Adipose tissue (tissue), 3 donors: ENCODE data around the gene NHLH2. TPM values are rescaled to one million over a fixed set of nuclear protein-coding genes. Genes with fewer than 3 reads are reported as not detected.

Source experiments
- H3K27ac ChIP-seq: one replicate; pipeline ENCODE4 v1.5.1; 2013; ENCODE audit warnings: low read depth, low read length
- WGBS, 3 donors: extraction: QIAGEN DNeasy Blood & Tissue Kit; methylation state at CpG; one replicate each; pipeline ENCODE4 v1.1.7; 2013; 5-methylcytosine and 5-hydroxymethylcytosine counted together
- polyA plus RNA-seq, 3 donors: library from polyadenylated mRNA; stranded (reverse); fragments of 200-250 nt; gene quantifications; one replicate each; pipeline ENCODE4 v1.2.3, GENCODE V29; 2013
- donor health status: healthy with polysubstance abuse.
- donor health status: Bipolar disorder and iron deficiency.
- donor health status: healthy.

The NHLH2 gene
- polyA plus RNA-seq, 3 donors, result 0.02 TPM; not detected in 2

DNA sequence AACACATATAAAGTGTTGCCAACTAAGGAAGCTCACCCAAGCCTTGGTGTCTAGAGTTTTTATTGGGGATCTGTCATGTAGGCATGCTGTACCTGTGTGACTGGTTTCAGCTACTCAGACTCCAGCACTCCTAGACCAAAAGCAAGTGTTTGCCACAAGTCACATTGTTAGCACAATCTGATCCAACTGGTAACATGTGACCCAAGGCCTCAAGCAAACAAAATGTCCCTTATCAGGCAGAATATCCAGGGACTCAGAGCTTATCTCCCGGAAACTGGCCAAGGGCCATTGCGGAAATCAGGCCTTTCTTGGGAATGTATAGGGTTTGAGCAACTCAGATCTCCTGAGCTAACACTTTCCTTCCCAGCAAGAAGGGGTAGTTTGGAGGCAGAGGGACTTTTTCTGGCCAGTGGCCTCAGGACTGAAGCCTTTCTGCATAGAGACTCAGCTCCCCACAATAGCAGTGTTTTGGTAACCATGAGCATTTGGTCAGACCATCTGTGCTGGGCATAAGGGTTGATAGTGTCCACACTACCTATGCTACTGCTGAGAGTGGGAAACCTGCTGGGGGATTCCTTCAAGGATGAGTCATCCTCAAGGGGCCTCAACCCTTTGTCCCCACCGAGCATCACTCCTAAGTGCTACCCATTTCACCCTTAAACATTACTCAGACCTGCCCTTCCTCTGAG, 29.6 kb downstream of the NHLH2 start:
- WGBS, 3 donors, result 45 to 77% (median 72%) methylated on average over 3 of the region's 3 CpGs
- no peak overlapping the region for H3K27ac ChIP-seq

DNA sequence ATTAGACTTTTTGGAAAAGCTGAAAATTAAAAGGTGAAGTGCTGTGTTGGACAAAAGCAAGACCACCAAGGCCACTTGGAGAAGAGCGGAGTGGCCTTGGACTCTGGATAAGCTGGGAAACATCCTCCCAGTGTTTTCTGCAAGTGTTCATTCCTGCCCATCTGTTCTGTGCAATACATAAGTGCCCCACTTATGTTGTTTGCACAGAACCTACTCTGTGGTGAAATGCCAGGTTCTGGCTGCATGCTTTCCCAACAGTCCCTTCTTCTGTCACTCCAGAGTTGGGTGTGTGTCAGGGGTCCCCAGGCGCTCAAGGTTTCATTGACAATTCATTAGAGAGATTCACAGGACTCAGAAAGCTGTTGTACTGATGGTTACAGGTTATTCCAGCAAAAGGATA, 30.3 kb downstream of the NHLH2 start:
- 57 to 95% (median 94%) methylated on average over 2 of the region's 2 CpGs for WGBS, 3 donors
- no peak overlapping the region for H3K27ac ChIP-seq

DNA sequence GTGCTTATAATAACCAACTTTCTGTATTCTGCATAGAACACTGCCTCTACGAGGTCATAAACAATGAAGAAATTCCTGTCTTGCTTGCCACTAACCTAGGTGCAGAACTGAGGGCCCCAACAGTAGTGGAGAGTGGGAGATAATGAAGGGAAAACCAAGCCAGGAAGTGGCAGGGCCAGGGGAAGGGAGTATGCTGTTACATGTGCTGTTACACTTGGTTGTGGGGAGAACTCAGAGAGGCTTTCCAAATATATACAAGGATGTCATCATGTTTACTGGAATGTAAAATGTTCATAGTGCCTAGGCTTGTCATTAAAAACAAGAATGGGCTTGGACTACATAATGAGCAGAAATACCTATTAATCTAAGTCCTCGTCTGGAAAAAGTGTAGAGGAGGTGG, 31.1 kb downstream of the NHLH2 start:
- no peak overlapping the region for H3K27ac ChIP-seq
- 63 to 85% (median 71%) methylated on average over 2 of the region's 2 CpGs for WGBS, 3 donors

DNA sequence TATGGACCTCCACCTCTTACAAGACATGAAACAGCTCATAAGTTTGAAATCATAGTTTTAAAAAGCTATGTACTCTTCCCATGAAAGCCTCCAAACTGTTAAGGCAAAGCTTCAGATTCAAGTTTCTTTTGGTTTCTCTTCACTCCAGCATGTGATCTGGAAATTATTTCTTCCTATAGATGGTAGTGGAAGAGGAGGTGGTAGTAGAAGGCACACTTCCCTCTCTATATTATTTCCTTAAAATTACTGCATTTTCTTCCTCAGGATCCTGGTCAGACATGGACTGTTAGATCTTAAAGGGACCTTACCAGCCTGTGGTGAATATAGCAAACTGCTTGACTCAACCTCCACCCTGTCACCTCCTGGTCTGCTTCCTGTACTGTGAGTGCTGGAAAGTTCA, 31.9 kb downstream of the NHLH2 start:
- no peak overlapping the region for H3K27ac ChIP-seq

DNA sequence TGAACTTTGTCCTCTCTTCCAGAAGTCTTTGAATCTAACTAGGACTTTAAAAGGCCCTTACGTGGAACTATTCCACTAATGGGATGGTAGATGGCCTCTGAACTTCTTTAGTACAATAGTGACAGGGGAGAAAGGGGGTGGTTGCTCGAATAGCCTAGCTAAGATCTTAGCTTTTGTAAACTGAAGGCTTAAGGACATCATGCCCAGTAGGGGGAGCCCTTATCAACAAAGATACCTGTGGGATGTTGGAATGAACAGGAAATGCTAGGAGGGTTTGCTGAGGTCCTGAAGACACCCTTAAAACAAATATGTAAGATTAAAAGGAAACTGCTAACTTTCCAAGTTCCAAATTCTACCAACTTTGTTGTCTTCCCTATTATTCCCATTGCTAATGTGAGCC, 33.2 kb downstream of the NHLH2 start:
- WGBS, 3 donors, result 0 to 6% (median 3%) methylated on average over 2 of the region's 2 CpGs

DNA sequence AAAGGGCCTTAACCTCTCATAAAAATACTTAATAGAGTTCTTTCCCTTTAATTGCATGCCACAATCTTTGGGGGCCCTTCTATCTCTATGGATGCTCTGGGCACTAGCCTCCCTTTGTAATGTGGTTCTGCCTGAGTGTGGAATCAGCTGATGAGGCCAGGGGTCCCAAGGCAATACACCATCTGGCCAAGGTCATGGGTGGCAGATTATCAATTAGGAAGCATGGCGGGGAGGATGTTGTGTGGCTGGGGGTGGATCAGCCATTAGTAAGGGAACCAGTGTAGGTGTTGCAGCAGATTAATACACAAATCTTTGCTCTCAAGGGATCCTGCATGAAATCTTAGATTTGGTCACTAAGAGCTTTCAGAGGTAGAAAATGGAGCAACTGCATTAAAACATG, 35.3 kb downstream of the NHLH2 start:
- H3K27ac ChIP-seq, result no peak overlapping the region
- WGBS, 3 donors, result 89 to 95% (median 93%) methylated on average over 1 of the region's 1 CpG

More for the DNA sequence above, 33.2 kb downstream of the NHLH2 start:
- no peak overlapping the region for H3K27ac ChIP-seq

DNA sequence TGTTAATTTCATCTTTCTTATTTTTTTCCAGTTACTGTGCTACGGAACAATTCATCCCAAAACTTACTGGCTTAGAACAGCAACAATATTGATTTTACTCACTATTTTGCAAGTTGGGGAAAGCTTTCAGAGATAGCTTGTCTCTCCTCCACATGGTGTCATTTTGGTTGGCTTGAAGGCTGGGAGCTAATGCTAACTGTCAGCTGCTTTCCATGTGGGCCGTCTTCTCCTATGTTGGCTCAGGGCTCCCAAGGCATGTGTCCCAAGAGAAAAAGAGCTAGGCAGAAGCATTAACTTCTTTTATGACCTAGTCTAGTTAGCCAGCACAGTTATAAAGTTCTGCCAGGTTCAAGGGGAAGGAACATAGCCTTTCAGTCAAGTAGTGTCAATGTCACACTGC, 38.5 kb downstream of the NHLH2 start:
- no peak overlapping the region for H3K27ac ChIP-seq
- 55 to 74% (median 71%) methylated on average over 2 of the region's 2 CpGs for WGBS, 3 donors

DNA sequence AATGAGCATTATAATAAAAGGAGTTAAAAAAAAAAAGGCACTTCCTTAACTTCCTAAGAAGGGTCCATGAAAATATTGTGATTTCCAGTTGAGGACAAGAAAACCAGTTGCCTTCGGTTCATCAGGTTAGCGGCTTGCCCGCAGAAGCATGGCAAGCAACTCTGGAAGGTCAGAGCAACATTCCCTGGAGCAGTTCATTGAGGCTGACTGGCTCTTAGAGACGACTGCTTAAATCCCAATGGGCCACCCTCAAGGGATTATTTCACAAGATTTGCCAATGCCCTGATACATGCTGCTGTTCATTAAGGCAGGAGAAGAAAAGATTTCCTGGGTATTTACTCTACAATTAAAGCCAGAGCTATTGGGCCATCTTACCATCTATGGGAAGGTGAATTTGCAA, 43.4 kb downstream of the NHLH2 start:
- no peak overlapping the region for H3K27ac ChIP-seq
- WGBS, 3 donors, result 84 to 88% (median 86%) methylated on average over 4 of the region's 4 CpGs

DNA sequence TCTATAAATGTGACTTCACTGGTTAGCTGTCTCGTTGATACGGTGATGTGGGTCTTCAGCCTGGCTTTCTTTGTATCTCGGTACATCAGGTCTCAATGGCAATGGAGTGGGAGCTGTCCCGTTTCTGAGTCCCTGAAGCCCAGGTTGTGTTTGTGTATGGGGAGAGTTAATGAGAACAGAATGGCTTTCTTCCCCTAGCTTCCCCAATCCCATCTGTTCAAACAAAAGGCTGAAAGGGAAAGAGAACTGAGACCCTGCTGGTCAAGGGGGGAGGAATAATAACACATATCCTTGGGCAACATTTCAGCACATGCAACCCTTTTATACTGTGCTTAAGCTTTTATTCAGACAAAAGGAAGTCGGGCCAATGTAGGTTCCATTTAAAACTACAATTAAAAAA, 44.0 kb downstream of the NHLH2 start:
- 70 to 71% (median 70%) methylated on average over 5 of the region's 5 CpGs for WGBS, 3 donors
- H3K27ac ChIP-seq, result no peak overlapping the region

DNA sequence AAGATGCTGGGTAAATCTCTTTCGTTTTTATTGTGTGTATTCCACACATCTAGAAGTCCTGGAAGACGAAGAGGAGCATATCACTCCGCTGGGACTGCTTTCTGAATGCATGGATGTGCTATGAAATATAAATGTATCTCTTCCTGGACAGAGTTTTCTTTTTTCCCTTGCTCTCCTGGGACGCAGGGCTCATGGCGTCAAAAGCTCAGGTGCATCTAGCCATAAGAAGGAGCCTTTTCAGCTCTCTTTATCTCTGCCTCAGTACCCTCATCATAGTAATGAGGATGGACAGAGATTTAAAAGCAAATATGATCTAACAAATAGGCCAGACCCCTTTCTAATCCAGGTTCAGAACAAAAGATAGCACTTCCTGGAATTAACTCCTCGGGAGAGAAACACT, 44.9 kb downstream of the NHLH2 start:
- H3K27ac ChIP-seq, result no peak overlapping the region
- WGBS, 3 donors, result 82 to 87% (median 85%) methylated on average over 6 of the region's 6 CpGs

DNA sequence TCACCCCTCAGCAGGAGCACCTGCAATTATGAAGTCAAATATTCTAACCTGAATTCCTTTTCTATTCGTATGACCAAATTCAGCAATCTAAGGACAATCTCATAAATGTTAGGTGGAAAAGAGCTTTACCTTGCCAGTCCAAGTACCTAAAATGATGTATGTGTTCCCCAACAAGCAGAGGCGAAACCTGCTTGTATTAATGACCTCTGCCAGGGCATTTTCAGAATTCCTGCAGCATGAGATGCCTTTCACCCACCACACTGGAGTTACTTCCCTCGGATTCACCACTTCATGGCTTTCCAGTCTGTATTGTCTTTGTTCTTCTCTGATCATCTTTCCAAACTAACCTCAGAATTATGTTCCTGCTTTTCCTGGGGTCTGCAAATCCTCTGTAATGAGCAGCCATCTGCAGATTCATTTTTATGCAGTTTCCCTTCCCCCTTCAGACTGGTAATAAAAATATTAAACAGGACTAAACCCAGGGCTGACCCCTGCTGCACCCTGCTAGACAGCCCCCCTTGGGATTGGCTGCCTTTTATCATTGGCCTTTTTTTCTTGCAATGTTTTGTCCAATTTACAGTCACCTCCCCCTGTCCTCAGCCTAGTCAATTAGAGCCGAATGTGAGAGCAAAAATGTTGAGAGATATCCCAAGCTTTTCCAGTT, 45.8 kb downstream of the NHLH2 start:
- 64 to 75% (median 66%) methylated on average over 4 of the region's 4 CpGs for WGBS, 3 donors
- H3K27ac ChIP-seq, result no peak overlapping the region

DNA sequence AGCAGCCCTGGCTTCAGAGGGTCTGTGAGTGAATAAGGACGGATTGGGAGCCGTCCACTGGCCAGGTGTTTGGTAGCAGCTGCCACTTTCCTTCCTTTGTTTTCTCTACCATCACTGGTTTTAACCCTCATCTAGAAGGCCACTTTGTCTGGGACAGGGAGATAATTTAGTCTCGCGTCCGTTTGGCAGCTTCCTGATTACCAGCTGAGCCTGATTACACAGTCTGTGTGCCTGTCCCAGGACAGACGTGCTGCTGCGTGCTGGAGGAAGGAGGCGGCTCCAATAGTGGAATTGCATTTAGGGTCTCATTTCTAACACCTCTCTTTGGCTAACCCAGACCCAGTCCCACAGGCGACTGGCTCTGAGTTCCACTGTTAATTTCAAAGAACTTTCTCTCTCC, 47.8 kb downstream of the NHLH2 start:
- WGBS, 3 donors, result 23 to 31% (median 26%) methylated on average over 9 of the region's 9 CpGs
- H3K27ac ChIP-seq, result no peak overlapping the region

DNA sequence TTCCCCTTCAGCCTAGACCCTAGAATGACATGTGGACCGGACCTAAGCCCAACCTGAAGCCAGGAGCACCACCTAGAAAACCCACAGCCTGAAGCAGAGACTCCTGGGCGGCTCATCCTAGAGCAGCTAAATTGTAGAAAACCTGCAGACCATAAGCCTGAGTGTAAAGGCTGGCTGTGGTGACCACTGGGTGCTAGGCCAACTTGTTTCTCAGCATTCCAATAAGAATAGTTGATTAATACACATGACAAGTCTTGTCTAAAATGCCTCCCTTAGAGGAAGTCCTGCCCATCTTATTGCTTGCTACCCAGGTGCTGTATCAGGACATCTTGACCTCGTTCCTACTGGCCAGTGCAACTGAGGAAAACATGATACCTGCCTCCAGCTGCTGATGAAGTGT, 49.1 kb downstream of the NHLH2 start:
- H3K27ac ChIP-seq, result no peak overlapping the region
- 88 to 90% (median 89%) methylated on average over 3 of the region's 3 CpGs for whole genome bisulfite sequencing, 3 donors

DNA sequence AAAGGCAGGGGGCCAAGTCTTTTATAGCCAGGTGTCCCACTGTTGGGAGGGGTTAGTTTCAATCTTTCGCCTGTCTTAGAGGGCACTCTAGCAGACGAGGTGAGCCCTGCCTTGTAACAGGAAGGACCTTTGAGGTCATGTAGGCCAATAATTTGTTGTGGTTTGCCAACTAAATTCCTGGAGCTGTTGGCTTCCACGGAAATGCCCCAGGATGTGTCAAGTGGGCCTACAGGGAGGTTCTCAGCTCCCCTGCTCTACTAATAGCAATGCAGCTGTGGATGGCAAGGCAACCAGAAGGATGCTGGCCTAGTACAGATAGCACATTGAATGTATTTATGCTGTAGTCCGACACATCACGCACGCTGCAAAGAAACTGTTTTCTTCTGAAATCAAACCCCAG, 50.1 kb downstream of the NHLH2 start:
- 73 to 80% (median 76%) methylated on average over 6 of the region's 6 CpGs for WGBS, 3 donors
- no peak overlapping the region for H3K27ac ChIP-seq

DNA sequence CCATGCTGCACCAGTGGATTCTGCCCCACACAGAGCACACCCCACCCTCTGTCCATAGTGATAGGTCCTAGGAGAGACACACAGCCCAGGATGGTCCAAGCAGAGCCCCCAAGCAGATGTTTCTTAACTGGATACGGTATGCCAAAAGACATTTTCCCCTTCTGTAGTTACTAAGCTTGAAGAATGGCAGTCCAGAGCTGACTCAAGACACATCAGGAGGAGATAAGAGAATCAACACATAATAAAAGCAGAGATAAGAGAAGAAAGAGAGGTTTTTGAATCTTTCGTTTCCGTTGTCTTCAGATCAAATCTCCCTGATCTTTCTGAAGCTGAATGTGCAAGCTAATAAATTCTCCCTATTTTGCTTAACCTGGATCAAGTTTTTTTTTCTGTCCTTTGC, 50.6 kb downstream of the NHLH2 start:
- 52 to 69% (median 67%) methylated on average over 3 of the region's 3 CpGs for WGBS, 3 donors
- no peak overlapping the region for H3K27ac ChIP-seq

Other genes with a start within 250 kb of the NHLH2 start
- 1 to 10 TPM; 2.2 to 4.0 (median 2.5) TPM for gene VANGL1, start 199.2 kb downstream of the NHLH2 start, polyA plus RNA-seq
- 10 to 100 TPM in 1 of 3 donors, 1 to 10 TPM in 1, under 1 TPM in 1; 0.84 to 12.9 (median 3.4) TPM for gene CASQ2, start 72.4 kb downstream of the NHLH2 start, polyA plus RNA-seq
- gene SLC22A15, start 135.4 kb upstream of the NHLH2 start, polyA plus RNA-seq, result 1 to 10 TPM in 2 of 3 donors, under 1 TPM in 1; 0.86 to 2.2 (median 1.6) TPM